Thyroid gland (tissue), 4 donors: ENCODE data around the gene UBASH3B. TPM values are rescaled to one million over a fixed set of nuclear protein-coding genes. Genes with fewer than 3 reads are reported as not detected.

Experiments
- DNase-seq, 2 donors: peaks; one replicate each; pipeline ENCODE4 v3.0.0-alpha.2; 2019
- H3K27ac ChIP-seq, 3 donors: fragments of 200-600 bp; sonication (generic); 1 replicate in 2 of 3; 2 replicates in 1 of 3; pipeline ENCODE4 v1.5.1; 2016 to 2019; ENCODE audit warnings: mild to moderate bottlenecking in 1 of 3, moderate library complexity in 1 of 3
- H3K27me3 ChIP-seq: fragments of 200-600 bp; sonication (generic); one replicate; pipeline ENCODE4 v1.5.1; 2019
- H3K36me3 ChIP-seq, 2 donors: fragments of 200-600 bp; sonication (generic); one replicate each; pipeline ENCODE4 v1.5.1; 2016 to 2019
- H3K4me1 ChIP-seq, 2 donors: fragments of 200-600 bp; sonication (generic); one replicate each; pipeline ENCODE4 v1.5.1; 2017 to 2019
- H3K4me3 ChIP-seq, 3 donors: fragments of 200-600 bp; sonication (generic); replicated peaks in 1 of 3; 1 replicate in 2 of 3; 2 replicates in 1 of 3; pipeline ENCODE4 v1.5.1; 2016; ENCODE audit warnings: mild to moderate bottlenecking in 1 of 3
- H3K9me3 ChIP-seq: fragments of 200-600 bp; sonication (generic); one replicate; pipeline ENCODE4 v1.5.1; 2017
- CTCF ChIP-seq, 6 experiments: fragments of 200-600 bp in 3 of 6; fragments of 450-650 bp in 3 of 6; sonication (generic) in 3 of 6; IDR thresholded peaks; one replicate each; pipeline ENCODE4 v1.5.1; 2016 to 2019; ENCODE audit warnings: antibody characterized with exemption in 6 of 6, mild to moderate bottlenecking in 2 of 6, inconsistent platforms in 1 of 6, moderate library complexity in 1 of 6
- POLR2A ChIP-seq, 2 donors: fragments of 450-650 bp; IDR thresholded peaks; one replicate each; pipeline ENCODE4 v1.6.1; 2017; ENCODE audit warnings: antibody characterized with exemption in 2 of 2, mild to moderate bottlenecking in 2 of 2, moderate library complexity in 1 of 2
- WGBS, 2 donors: methylation state at CpG; one replicate each; pipeline ENCODE4 v1.1.5; 2017; 5-methylcytosine and 5-hydroxymethylcytosine counted together
- intact Hi-C: fragments of 100-400 bp; cut with DNase I; formaldehyde crosslinking; loops from one replicate; pipeline ENCODE4 v1.15.1; 2023
- total RNA-seq, 4 donors: library from RNA; depleted of rRNA; stranded (reverse); fragments of >200 nt; gene quantifications; one replicate each; pipeline ENCODE4 v1.2.3, GENCODE V29; 2016

UBASH3B gene
- total RNA-seq, 4 donors from 2014 or later, result 4.3 to 16.6 (median 9.1) TPM

- 92% methylated on average over 9 of the region's 9 CpGs for WGBS, 2 donors
- Histone ChIP-seq H3K27ac (no peak overlapping the region), H3K4me3 (no peak overlapping the region), H3K27me3 (no peaks in the 10 kb centered on the region), H3K4me1 (no peaks in the 10 kb centered on the region), H3K9me3 (no peaks in the 10 kb centered on the region), H3K36me3 (no peaks in the 10 kb centered on the region)
- DNase-seq, result no peak
- intact Hi-C loops, result no loop called here
- TF ChIP-seq POLR2A (IDR thresholded peaks at IDR 0.05) (no peak), CTCF (IDR thresholded peaks at IDR 0.05) (no peak)
Measured at GRCh38 chr11:122711362-122711761, 55.8 kb downstream of the UBASH3B start.

GRCh38 chr11:122711831-122712381 lies 56.4 kb downstream of the UBASH3B start:
- Histone ChIP-seq H3K4me1 (no peaks in the 10 kb centered on the region), H3K27ac (no peak overlapping the region), H3K27me3 (no peaks in the 10 kb centered on the region), H3K4me3 (no peak overlapping the region), H3K36me3 (no peaks in the 10 kb centered on the region), H3K9me3 (no peaks in the 10 kb centered on the region)
- no peak for DNase-seq
- intact Hi-C loops, result no loop called here
- 52 to 69% methylated on average over 5 of the region's 5 CpGs for WGBS, 2 donors
- TF ChIP-seq POLR2A (IDR thresholded peaks at IDR 0.05) (no peak), CTCF (IDR thresholded peaks at IDR 0.05) (no peak)

GRCh38 chr11:122714004-122714403 lies 58.5 kb downstream of the UBASH3B start:
- Histone ChIP-seq H3K36me3 (no peaks in the 10 kb centered on the region), H3K27ac (no peak overlapping the region), H3K4me3 (no peak overlapping the region), H3K9me3 (no peaks in the 10 kb centered on the region), H3K4me1 (no peaks in the 10 kb centered on the region), H3K27me3 (no peaks in the 10 kb centered on the region)
- no peak for DNase-seq
- 81 to 94% methylated on average over 5 of the region's 5 CpGs for WGBS, 2 donors
- TF ChIP-seq POLR2A (IDR thresholded peaks at IDR 0.05), result no peak
- no peak for TF ChIP-seq CTCF (IDR thresholded peaks at IDR 0.05)
- intact Hi-C loops, result no loop called here

DNA sequence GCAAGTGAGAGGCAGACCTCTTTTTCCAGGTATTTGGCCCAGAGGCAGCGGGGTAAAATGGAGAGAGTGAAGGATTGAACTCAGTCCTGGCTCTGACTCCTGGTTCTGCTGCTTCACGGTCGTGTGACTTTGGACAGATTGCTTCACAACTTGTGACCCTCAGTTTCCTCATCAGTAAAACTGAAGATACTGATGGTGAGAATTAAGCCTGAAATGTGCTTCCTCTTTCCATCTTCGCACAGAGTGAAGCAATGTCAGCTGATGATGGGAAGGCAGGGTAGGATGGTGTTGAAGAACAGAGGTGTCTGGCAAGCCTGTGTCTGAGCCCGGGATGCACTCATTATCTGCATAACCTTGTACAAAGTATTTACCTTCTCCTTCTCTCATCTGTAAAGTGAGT lies 59.0 kb downstream of the UBASH3B start:
- Histone ChIP-seq H3K36me3 (no peaks in the 10 kb centered on the region), H3K9me3 (no peaks in the 10 kb centered on the region), H3K4me1 (no peaks in the 10 kb centered on the region), H3K4me3 (no peak overlapping the region), H3K27me3 (no peaks in the 10 kb centered on the region), H3K27ac (no peak overlapping the region)
- TF ChIP-seq POLR2A (IDR thresholded peaks at IDR 0.05) (no peak), CTCF (IDR thresholded peaks at IDR 0.05) (no peak)
- no peak for DNase-seq
- 95% methylated on average over 5 of the region's 5 CpGs for WGBS, 2 donors
- intact Hi-C loops, result no loop called here

DNA sequence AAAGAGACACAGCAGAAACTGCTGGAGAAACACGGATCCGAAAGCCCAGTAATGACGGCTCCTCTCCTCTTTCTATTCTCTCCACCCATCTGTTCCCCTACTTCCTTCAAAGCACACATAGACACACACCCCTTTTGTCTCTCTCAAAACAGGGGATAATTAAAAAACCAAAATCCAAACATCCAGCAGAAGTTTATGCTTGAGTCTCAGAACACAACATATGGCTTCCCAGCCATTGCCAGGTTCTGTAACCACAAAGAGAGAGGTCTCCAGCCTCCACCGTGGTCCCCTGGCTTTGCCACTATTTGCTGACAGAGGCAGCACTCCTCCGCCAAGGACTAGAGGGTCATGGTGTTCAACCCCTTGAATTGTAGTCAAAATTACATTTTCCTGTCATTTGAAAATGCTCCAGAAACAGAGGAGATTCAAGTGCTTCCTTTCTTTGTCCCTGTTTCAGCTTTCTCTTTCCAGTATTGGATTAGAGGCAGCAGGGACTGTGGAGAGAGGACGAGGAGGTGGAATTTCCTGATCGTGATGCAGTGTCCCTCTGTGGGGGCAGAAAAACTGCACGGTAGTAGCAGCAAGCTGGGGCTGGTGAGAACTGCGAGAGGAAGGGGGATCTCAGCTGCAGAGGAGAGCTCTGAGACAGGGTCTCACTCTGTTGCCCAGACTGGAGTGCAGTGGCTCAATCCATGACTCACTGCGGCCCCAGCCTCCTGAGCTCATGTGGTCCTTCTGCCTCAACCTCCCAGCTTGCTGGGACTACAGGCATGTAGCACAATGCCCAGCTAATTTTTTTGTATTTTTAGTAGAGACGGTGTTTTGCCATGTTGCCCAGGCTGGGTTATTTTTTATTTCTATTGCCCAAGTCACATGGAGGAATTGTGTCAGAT lies 60.3 kb downstream of the UBASH3B start:
- Histone ChIP-seq H3K9me3 (no peaks in the 10 kb centered on the region), H3K27me3 (no peaks in the 10 kb centered on the region), H3K27ac (no peak overlapping the region), H3K36me3 (no peaks in the 10 kb centered on the region), H3K4me3 (no peak overlapping the region), H3K4me1 (no peaks in the 10 kb centered on the region)
- intact Hi-C loops, result no loop called here
- no peak for DNase-seq
- no peak for TF ChIP-seq POLR2A (IDR thresholded peaks at IDR 0.05)
- TF ChIP-seq CTCF (IDR thresholded peaks at IDR 0.05), result no peak
- 64 to 66% methylated on average over 11 of the region's 11 CpGs for WGBS, 2 donors
